ENCODE data around the gene METTL4. TPM values are rescaled to one million over a fixed set of nuclear protein-coding genes. Genes with fewer than 3 reads are reported as not detected.

METTL4 gene
- total and polyA plus RNA-seq, 2 of the 8 experiments (the other 6 are each of a cell fraction or from before 2014, with no cell fraction given) = 8.5 to 11.5 TPM

DNA sequence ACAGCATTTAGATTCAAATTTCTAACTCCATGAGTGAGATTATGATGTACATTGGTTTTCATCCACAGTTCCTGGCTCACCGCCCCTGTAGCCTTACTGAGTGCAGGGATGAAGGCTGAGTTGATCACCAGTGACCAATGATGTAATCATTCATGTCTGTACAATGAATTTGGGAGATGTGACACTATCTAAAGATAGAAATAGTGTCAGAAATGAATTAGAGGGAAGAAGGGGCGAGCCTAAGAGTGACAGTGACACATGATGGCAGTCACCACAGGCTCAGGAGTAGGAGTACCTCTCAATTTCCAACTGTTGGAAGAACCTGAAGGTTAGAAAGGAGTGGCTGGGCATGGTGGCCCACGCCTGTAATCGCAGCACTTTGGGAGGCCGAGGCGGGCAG is 3.2 kb downstream of the METTL4 start:
- Histone ChIP-seq H2BK20ac (ENCODE audit: low read length) (no peak overlapping the region), H3K79me1 (ENCODE audit: low read depth, low read length) (peaks cover 8% of the 10 kb centered on the region), H2BK12ac (ENCODE audit: low read depth, low read length) (no peak overlapping the region), H4K8ac (ENCODE audit: extremely low read depth, insufficient read depth, low read length) (no peak overlapping the region), H3K4ac (replicated peaks; ENCODE audit: insufficient read length, low read depth, low read length) (no peak overlapping the region), H3K9ac (replicated peaks in 1 of 4; ENCODE audit: extremely low read depth in 1 of 4, low read depth in 3 of 4, low read length in 3 of 4) (no peak overlapping the region), H3K79me2 (ENCODE audit: control insufficient read depth in 1 of 2, insufficient read depth in 2 of 2, low read length in 2 of 2) (peaks cover 12 to 39% of the 10 kb centered on the region in 2 experiments), H3K36me3 (ENCODE audit: control insufficient read depth in 2 of 4, insufficient read depth in 4 of 4, low read length in 3 of 4) (peaks cover 0 to 6% (median 1%) of the 10 kb centered on the region in 4 experiments; a peak in 2 of 8 replicates), H3K23ac (ENCODE audit: insufficient read length) (no peak overlapping the region), H4K5ac (ENCODE audit: insufficient read length, low read depth, low read length) (no peak overlapping the region), H4K91ac (replicated peaks; ENCODE audit: insufficient read length, low read length) (no peak overlapping the region), H2AK5ac (ENCODE audit: low read depth, low read length) (no peak overlapping the region), H3K18ac (ENCODE audit: extremely low read depth, low read length) (no peak overlapping the region), H4K20me1 (replicated peaks in 1 of 2; ENCODE audit: control insufficient read depth in 1 of 2, insufficient read depth in 2 of 2, low read length in 2 of 2) (no peaks in the 10 kb centered on the region), H2AFZ (ENCODE audit: low read length) (no peak overlapping the region), H3K4me1 (replicated peaks in 1 of 4; ENCODE audit: control insufficient read depth in 3 of 4, insufficient read depth in 4 of 4, low read length in 3 of 4) (peaks cover 0 to 8% (median 3%) of the 10 kb centered on the region in 4 experiments; a peak in 2 of 7 replicates), H3K14ac (ENCODE audit: insufficient read length) (no peak overlapping the region), H2BK15ac (ENCODE audit: low read length) (no peak overlapping the region), H2BK120ac (replicated peaks; ENCODE audit: low read depth, low read length) (no peak overlapping the region), H3K4me3 (ENCODE audit: extremely low read depth in 1 of 4, insufficient read depth in 2 of 4, low read depth in 3 of 4, low read length in 4 of 4) (no peak overlapping the region), H3K27me3 (replicated peaks in 1 of 4; ENCODE audit: control insufficient read depth in 3 of 4, extremely low read depth in 1 of 4, insufficient read depth in 3 of 4, low read length in 3 of 4) (no peaks in the 10 kb centered on the region), H3K27ac (ENCODE audit: low read depth, low read length) (no peak overlapping the region), H2BK5ac (ENCODE audit: low read depth, low read length) (no peak overlapping the region), H3K9me3 (ENCODE audit: insufficient read depth in 2 of 2, low read depth in 1 of 2, low read length in 1 of 2) (no peaks in the 10 kb centered on the region), H3K56ac (replicated peaks; ENCODE audit: insufficient read length, low read depth, low read length) (no peak overlapping the region), H3K23me2 (ENCODE audit: low read depth, low read length) (peaks cover 8% of the 10 kb centered on the region), H3K4me2 (ENCODE audit: insufficient read depth in 1 of 2, low read depth in 2 of 2, low read length in 2 of 2) (no peak overlapping the region)
- no peak for FAIRE-seq
- 82% methylated on average over 6 of the region's 6 CpGs; no CpG with 5 or more reads in 1 of the 2 experiments for whole genome bisulfite sequencing, 2 experiments (ENCODE audit: extremely low coverage in 1 of 2, insufficient coverage in 1 of 2, insufficient read length in 1 of 2, insufficient replicate concordance in 2 of 2, low coverage in 1 of 2, low lambda C conversion rate in 2 of 2, missing lambda C conversion rate in 1 of 2)
- ChIA-PET CTCF (ENCODE audit: partially characterized antibody) (no interaction called here), POLR2A (ENCODE audit: partially characterized antibody) (no interaction called here)
- DNase-seq (ENCODE audit: low read depth in 1 of 2, low spot score in 2 of 2) = no peak
- TF ChIP-seq CHD2 (IDR thresholded peaks at IDR 0.05; ENCODE audit: low read length) (no peak), BRCA1 (IDR thresholded peaks at IDR 0.05; ENCODE audit: low read depth, low read length) (no peak)

All from H1 (cell line).